ENCODE results near the gene PTPRM.

The PTPRM gene

GRCh38 chr18:7600036-7600435, 32.9 kb downstream of the PTPRM start:
- DNase-seq (ENCODE audit: low spot score), result no peak

- DNase-seq (ENCODE audit: low spot score), result no peak
Measured at GRCh38 chr18:7600528-7601245, 33.6 kb downstream of the PTPRM start.

GRCh38 chr18:7601246-7601615, 34.1 kb downstream of the PTPRM start:
- no peak for DNase-seq (ENCODE audit: low spot score)

- DNase-seq (ENCODE audit: low spot score), result no peak
Measured at GRCh38 chr18:7601936-7602335, 34.8 kb downstream of the PTPRM start.

- no peak for DNase-seq (ENCODE audit: low spot score)
Measured at GRCh38 chr18:7603259-7604000, 36.3 kb downstream of the PTPRM start.

- DNase-seq (ENCODE audit: low spot score), result no peak
Measured at GRCh38 chr18:7604361-7604760, 37.2 kb downstream of the PTPRM start.

- DNase-seq (ENCODE audit: low spot score), result no peak
Measured at GRCh38 chr18:7605705-7606104, 38.6 kb downstream of the PTPRM start.

GRCh38 chr18:7607540-7608173, 40.5 kb downstream of the PTPRM start:
- no peak for DNase-seq (ENCODE audit: low spot score)

- no peak for DNase-seq (ENCODE audit: low spot score)
Measured at GRCh38 chr18:7608174-7608550, 41.0 kb downstream of the PTPRM start.

- DNase-seq (ENCODE audit: low spot score), result peak; percentile 31
Measured at GRCh38 chr18:7608781-7609201, 41.7 kb downstream of the PTPRM start.

GRCh38 chr18:7609617-7610016, 42.5 kb downstream of the PTPRM start:
- DNase-seq (ENCODE audit: low spot score), result no peak

- DNase-seq (ENCODE audit: low spot score), result no peak
Measured at GRCh38 chr18:7614042-7614441, 46.9 kb downstream of the PTPRM start.

- no peak for DNase-seq (ENCODE audit: low spot score)
Measured at GRCh38 chr18:7615840-7616239, 48.7 kb downstream of the PTPRM start.

GRCh38 chr18:7616661-7617060, 49.5 kb downstream of the PTPRM start:
- DNase-seq (ENCODE audit: low spot score), result no peak

GRCh38 chr18:7617738-7618422, 50.8 kb downstream of the PTPRM start:
- peak; percentile 50 for DNase-seq (ENCODE audit: low spot score)

- no peak for DNase-seq (ENCODE audit: low spot score)
Measured at GRCh38 chr18:7618891-7619442, 51.9 kb downstream of the PTPRM start.

- no peak for DNase-seq (ENCODE audit: low spot score)
Measured at GRCh38 chr18:7619676-7620075, 52.6 kb downstream of the PTPRM start.

- no peak for DNase-seq (ENCODE audit: low spot score)
Measured at GRCh38 chr18:7622721-7623120, 55.6 kb downstream of the PTPRM start.

GRCh38 chr18:7623681-7624080, 56.6 kb downstream of the PTPRM start:
- DNase-seq (ENCODE audit: low spot score), result no peak

GRCh38 chr18:7624697-7625096, 57.6 kb downstream of the PTPRM start:
- no peak for DNase-seq (ENCODE audit: low spot score)

- DNase-seq (ENCODE audit: low spot score), result no peak
Measured at GRCh38 chr18:7626175-7626921, 59.2 kb downstream of the PTPRM start.
